Subcutaneous abdominal adipose tissue (tissue), 5 donors: ENCODE results near the gene C7orf33.

ENCODE experiments used
- H3K27ac ChIP-seq: one replicate; pipeline ENCODE4 v1.7.0; 2013; ENCODE audit warnings: low read depth, mild to moderate bottlenecking, inconsistent platforms, low read length, moderate library complexity
- H3K27me3 ChIP-seq, 5 donors: one replicate each; pipeline ENCODE4 v1.7.0; 2013; ENCODE audit warnings: low read length in 5 of 5, inconsistent platforms in 1 of 5; ENCODE audit not compliant: control insufficient read depth in 5 of 5, insufficient read depth in 4 of 5
- H3K36me3 ChIP-seq, 5 donors: one replicate each; pipeline ENCODE4 v1.7.0; 2013; ENCODE audit warnings: low read length in 5 of 5; ENCODE audit not compliant: control insufficient read depth in 5 of 5, insufficient read depth in 5 of 5
- H3K4me1 ChIP-seq, 5 donors: one replicate each; pipeline ENCODE4 v1.7.0; 2013; ENCODE audit warnings: low read length in 5 of 5, mild to moderate bottlenecking in 3 of 5, moderate library complexity in 1 of 5; ENCODE audit not compliant: control insufficient read depth in 5 of 5, insufficient read depth in 5 of 5
- H3K4me3 ChIP-seq, 5 donors: one replicate each; pipeline ENCODE4 v1.7.0; 2013; ENCODE audit warnings: low read length in 5 of 5, low read depth in 1 of 5
- H3K9ac ChIP-seq, 5 donors: one replicate each; pipeline ENCODE4 v1.7.0; 2013; ENCODE audit warnings: low read length in 5 of 5, mild to moderate bottlenecking in 4 of 5, moderate library complexity in 3 of 5
- H3K9me3 ChIP-seq, 5 donors: one replicate each; pipeline ENCODE4 v1.7.0; 2013; ENCODE audit warnings: low read length in 5 of 5; ENCODE audit not compliant: control insufficient read depth in 5 of 5
- donor health status: healthy.
- donor health status: healthy.
- donor health status: healthy.
- donor health status: healthy.
- donor health status: healthy.

The C7orf33 gene

GRCh38 chr7:148590471-148590870 lies at the start of gene C7orf33:
Gene C7orf33, plus strand, starts transcription at chr7:148590766. Its CDS starts 160 bp downstream, at chr7:148590926.
- Histone ChIP-seq H3K36me3 (no peaks in the 10 kb centered on the region), H3K4me3 (no peak within 1 kb of the TSS), H3K9ac (no peak within 1 kb of the TSS), H3K4me1 (no peaks in the 10 kb centered on the region), H3K9me3 (no peaks in the 10 kb centered on the region), H3K27me3 (peaks cover 2 to 8% (median 3%) of the 10 kb centered on the region in 5 donors), H3K27ac (no peak within 1 kb of the TSS)

- no peak overlapping the region for H3K4me3 ChIP-seq
- H3K27me3 ChIP-seq: no peaks in the 10 kb centered on the region
- no peak overlapping the region for H3K9ac ChIP-seq
- no peak overlapping the region for H3K27ac ChIP-seq
- no peaks in the 10 kb centered on the region for H3K36me3 ChIP-seq
- H3K9me3 ChIP-seq: no peaks in the 10 kb centered on the region
- peaks cover 0 to 9% (median 3%) of the 10 kb centered on the region in 5 donors for H3K4me1 ChIP-seq
These were observed 48.6 kb upstream of the C7orf33 start for GRCh38 chr7:148541891-148542504.

GRCh38 chr7:148543302-148543701 lies 47.3 kb upstream of the C7orf33 start:
- peaks cover 0 to 9% (median 3%) of the 10 kb centered on the region in 5 donors for H3K4me1 ChIP-seq
- H3K36me3 ChIP-seq: no peaks in the 10 kb centered on the region
- H3K27ac ChIP-seq: no peak overlapping the region
- H3K4me3 ChIP-seq: no peak overlapping the region
- no peaks in the 10 kb centered on the region for H3K9me3 ChIP-seq
- no peak overlapping the region for H3K9ac ChIP-seq
- no peaks in the 10 kb centered on the region for H3K27me3 ChIP-seq

GRCh38 chr7:148545172-148545571 lies 45.4 kb upstream of the C7orf33 start:
- H3K27ac ChIP-seq: no peak overlapping the region
- H3K9ac ChIP-seq: no peak overlapping the region
- no peaks in the 10 kb centered on the region for H3K27me3 ChIP-seq
- no peaks in the 10 kb centered on the region for H3K36me3 ChIP-seq
- H3K9me3 ChIP-seq: peaks cover 0 to 10% (median 6%) of the 10 kb centered on the region in 5 donors
- H3K4me3 ChIP-seq: no peak overlapping the region
- peaks cover 0 to 9% (median 3%) of the 10 kb centered on the region in 5 donors for H3K4me1 ChIP-seq

- H3K4me3 ChIP-seq: no peak overlapping the region
- H3K36me3 ChIP-seq: no peaks in the 10 kb centered on the region
- no peaks in the 10 kb centered on the region for H3K27me3 ChIP-seq
- no peak overlapping the region for H3K27ac ChIP-seq
- peaks cover 0 to 6% (median 0%) of the 10 kb centered on the region in 5 donors for H3K4me1 ChIP-seq
- peaks cover 0 to 13% (median 9%) of the 10 kb centered on the region in 5 donors for H3K9me3 ChIP-seq
- H3K9ac ChIP-seq: no peak overlapping the region
These were observed 44.6 kb upstream of the C7orf33 start for GRCh38 chr7:148545932-148546331.

- Histone ChIP-seq H3K4me1 (peaks cover 0 to 6% (median 0%) of the 10 kb centered on the region in 5 donors), H3K36me3 (no peaks in the 10 kb centered on the region), H3K27me3 (no peaks in the 10 kb centered on the region), H3K4me3 (no peak overlapping the region), H3K9me3 (peaks cover 0 to 13% (median 9%) of the 10 kb centered on the region in 5 donors), H3K27ac (no peak overlapping the region), H3K9ac (no peak overlapping the region)
These were observed 43.7 kb upstream of the C7orf33 start for GRCh38 chr7:148546857-148547256.

- Histone ChIP-seq H3K27me3 (no peaks in the 10 kb centered on the region), H3K4me3 (no peak overlapping the region), H3K9me3 (peaks cover 0 to 13% (median 9%) of the 10 kb centered on the region in 5 donors), H3K9ac (no peak overlapping the region), H3K4me1 (peaks cover 0 to 6% (median 0%) of the 10 kb centered on the region in 5 donors), H3K36me3 (no peaks in the 10 kb centered on the region), H3K27ac (no peak overlapping the region)
These were observed 42.6 kb upstream of the C7orf33 start for GRCh38 chr7:148547951-148548350.

- Histone ChIP-seq H3K27ac (no peak overlapping the region), H3K36me3 (no peaks in the 10 kb centered on the region), H3K4me3 (no peak overlapping the region), H3K9ac (no peak overlapping the region), H3K9me3 (peaks cover 0 to 13% (median 9%) of the 10 kb centered on the region in 5 donors), H3K4me1 (no peaks in the 10 kb centered on the region), H3K27me3 (peaks cover 0 to 4% (median 0%) of the 10 kb centered on the region in 5 donors)
These were observed 36.6 kb upstream of the C7orf33 start for GRCh38 chr7:148553979-148554378.

- H3K36me3 ChIP-seq: no peaks in the 10 kb centered on the region
- H3K4me3 ChIP-seq: no peak overlapping the region
- H3K4me1 ChIP-seq: no peaks in the 10 kb centered on the region
- H3K27me3 ChIP-seq: peaks cover 0 to 4% (median 0%) of the 10 kb centered on the region in 5 donors
- no peaks in the 10 kb centered on the region for H3K9me3 ChIP-seq
- H3K9ac ChIP-seq: no peak overlapping the region
- no peak overlapping the region for H3K27ac ChIP-seq
These were observed 33.7 kb upstream of the C7orf33 start for GRCh38 chr7:148556892-148557291.

GRCh38 chr7:148558914-148559313 lies 31.7 kb upstream of the C7orf33 start:
- peaks cover 0 to 4% (median 0%) of the 10 kb centered on the region in 5 donors for H3K27me3 ChIP-seq
- H3K36me3 ChIP-seq: no peaks in the 10 kb centered on the region
- H3K9me3 ChIP-seq: peaks cover 0 to 4% (median 0%) of the 10 kb centered on the region in 5 donors
- peaks cover 0 to 4% (median 0%) of the 10 kb centered on the region in 5 donors for H3K4me1 ChIP-seq
- no peak overlapping the region for H3K27ac ChIP-seq
- H3K4me3 ChIP-seq: no peak overlapping the region
- H3K9ac ChIP-seq: no peak overlapping the region
